Mesothelial cell of epicardium (in vitro differentiated cells): ENCODE measurements around the gene CRYAB. TPM values are rescaled to one million over a fixed set of nuclear protein-coding genes. Genes with fewer than 3 reads are reported as not detected.

Experiments
- DNase-seq, 2 experiments: peaks; one replicate each; pipeline ENCODE4 v3.0.0; 2021; ENCODE audit warnings: low spot score in 2 of 2; ENCODE audit not compliant: unreplicated experiment in 2 of 2
- H3K27ac Mint-ChIP-seq: 2 replicates; pipeline ENCODE4 v1.8.0; 2021; ENCODE audit warnings: mixed read lengths
- H3K27me3 Mint-ChIP-seq: 2 replicates; pipeline ENCODE4 v1.8.0; 2021; ENCODE audit warnings: low read depth, mixed read lengths
- H3K36me3 Mint-ChIP-seq: 2 replicates; pipeline ENCODE4 v1.8.0; 2021; ENCODE audit warnings: mixed read lengths
- H3K4me1 Mint-ChIP-seq: 2 replicates; pipeline ENCODE4 v1.8.0; 2021; ENCODE audit warnings: mixed read lengths
- H3K4me3 Mint-ChIP-seq: 2 replicates; pipeline ENCODE4 v1.8.0; 2021; ENCODE audit warnings: mild to moderate bottlenecking, moderate library complexity, mixed read lengths
- H3K9me3 Mint-ChIP-seq: 2 replicates; pipeline ENCODE4 v1.8.0; 2021; ENCODE audit warnings: mixed read lengths
- CTCF ChIP-seq: fragments of 200-600 bp; sonication (generic); IDR thresholded peaks from one replicate; pipeline ENCODE4 v1.5.0; 2021; ENCODE audit warnings: antibody characterized with exemption; ENCODE audit not compliant: unreplicated experiment
- total RNA-seq: library from RNA; stranded (reverse); gene quantifications from 3 replicates; pipeline ENCODE4 v1.2.1, GENCODE V29; 2021

CRYAB gene
- total RNA-seq, 1 donor from 2014 or later, result 0.74 TPM

DNA sequence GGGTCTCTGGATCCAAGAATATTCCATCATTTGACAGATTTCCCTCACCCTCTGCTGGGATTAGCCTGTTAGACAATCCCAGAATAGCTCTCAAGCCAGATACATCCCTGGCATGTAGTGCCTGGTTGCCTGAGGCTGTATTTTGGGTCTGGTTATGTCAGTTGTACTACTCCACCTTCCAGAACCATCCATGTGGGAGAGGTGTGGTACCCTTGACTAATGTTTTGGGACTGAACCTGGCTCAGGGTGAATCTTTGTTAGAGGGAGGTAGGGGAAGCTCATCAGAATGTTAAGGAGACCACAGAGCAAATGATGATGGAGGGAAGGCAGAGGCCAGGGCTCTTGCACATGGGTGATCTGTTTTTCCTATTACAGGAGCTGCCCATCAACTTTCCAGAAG is 12.4 kb upstream of the CRYAB start:
- H3K4me3 Mint-ChIP-seq, result no peak overlapping the region
- H3K27ac Mint-ChIP-seq, result peak overlapping the region; percentile 90
- no peaks in the 10 kb centered on the region for H3K27me3 Mint-ChIP-seq

GRCh38 chr11:111923351-111923788 is 11.8 kb upstream of the CRYAB start:
- H3K27ac Mint-ChIP-seq, result peak overlapping the region; percentile 90
- no peak for TF ChIP-seq CTCF

More for the DNA sequence above, 12.4 kb upstream of the CRYAB start:
- Mint-ChIP-seq H3K36me3 (no peaks in the 10 kb centered on the region), H3K4me1 (peaks cover 33% of the 10 kb centered on the region), H3K9me3 (no peaks in the 10 kb centered on the region)
- DNase-seq, result no peak
- TF ChIP-seq CTCF, result no peak

GRCh38 chr11:111922803-111923202 is 11.2 kb upstream of the CRYAB start:
- Mint-ChIP-seq H3K27me3 (no peaks in the 10 kb centered on the region), H3K27ac (peak overlapping the region; percentile 90), H3K4me1 (peaks cover 44% of the 10 kb centered on the region), H3K9me3 (no peaks in the 10 kb centered on the region), H3K36me3 (no peaks in the 10 kb centered on the region), H3K4me3 (no peak overlapping the region)
- no peak for TF ChIP-seq CTCF
- DNase-seq, result no peak

More at GRCh38 chr11:111923351-111923788, 11.8 kb upstream of the CRYAB start:
- H3K27me3 Mint-ChIP-seq, result no peaks in the 10 kb centered on the region
- H3K4me1 Mint-ChIP-seq, result peaks cover 39% of the 10 kb centered on the region
- H3K36me3 Mint-ChIP-seq, result no peaks in the 10 kb centered on the region
- H3K4me3 Mint-ChIP-seq, result no peak overlapping the region
- DNase-seq, result no peak
- no peaks in the 10 kb centered on the region for H3K9me3 Mint-ChIP-seq

- Mint-ChIP-seq H3K27me3 (no peaks in the 10 kb centered on the region), H3K4me1 (peaks cover 40% of the 10 kb centered on the region), H3K9me3 (no peaks in the 10 kb centered on the region), H3K36me3 (no peaks in the 10 kb centered on the region), H3K27ac (no peak overlapping the region), H3K4me3 (no peak overlapping the region)
- no peak for DNase-seq
- no peak for TF ChIP-seq CTCF
Measured at GRCh38 chr11:111921541-111922230, 10.1 kb upstream of the CRYAB start.

- peaks cover 34% of the 10 kb centered on the region for H3K4me1 Mint-ChIP-seq
- TF ChIP-seq CTCF, result no peak
- no peaks in the 10 kb centered on the region for H3K36me3 Mint-ChIP-seq
- H3K27ac Mint-ChIP-seq, result no peak overlapping the region
- no peak overlapping the region for H3K4me3 Mint-ChIP-seq
- H3K27me3 Mint-ChIP-seq, result peaks cover 2% of the 10 kb centered on the region
- DNase-seq, result no peak
- no peaks in the 10 kb centered on the region for H3K9me3 Mint-ChIP-seq
Measured at GRCh38 chr11:111920908-111921307, 9.3 kb upstream of the CRYAB start.
